Prostate gland (tissue), 2 donors: ENCODE data around the gene CTSW.

Experiments
- CTCF ChIP-seq, 4 experiments: fragments of 200-600 bp in 2 of 4; fragments of 450-650 bp in 2 of 4; sonication (generic) in 2 of 4; IDR thresholded peaks; 1 replicate in 3 of 4; 2 replicates in 1 of 4; pipeline ENCODE4 v1.5.1; 2016 to 2019; ENCODE audit warnings: antibody characterized with exemption in 4 of 4, mild to moderate bottlenecking in 2 of 4, moderate library complexity in 2 of 4
- POLR2A ChIP-seq: fragments of 450-650 bp; IDR thresholded peaks from one replicate; pipeline ENCODE4 v1.6.1; 2016; ENCODE audit warnings: antibody characterized with exemption, mild to moderate bottlenecking

GRCh38 chr11:65917077-65917433 is 37.4 kb downstream of the CTSW start:
- TF ChIP-seq CTCF (IDR thresholded peaks at IDR 0.05), result no peak
- no peak for TF ChIP-seq POLR2A
